NT2/D1 (cell line): ENCODE data around the gene CXCL12.
A peak's percentile ranks its signal among the peaks of the same experiment; 100 is the strongest.

ENCODE experiments used
- DNase-seq: peaks from one replicate; pipeline ENCODE4 v3.0.0-alpha.2; 2011; ENCODE audit warnings: low read depth, low spot score
- H3K27me3 ChIP-seq: 2 replicates; pipeline ENCODE4 v1.6.0; 2011; ENCODE audit warnings: mild to moderate bottlenecking; ENCODE audit not compliant: insufficient read length, insufficient read depth
- H3K36me3 ChIP-seq: 2 replicates; pipeline ENCODE4 v1.6.1; 2011; ENCODE audit warnings: mild to moderate bottlenecking, low read length, mixed read lengths; ENCODE audit not compliant: insufficient read depth, insufficient read length
- H3K4me1 ChIP-seq: 2 replicates; pipeline ENCODE4 v1.5.1; 2011; ENCODE audit not compliant: insufficient read depth, insufficient read length
- H3K4me3 ChIP-seq: 2 replicates; pipeline ENCODE4 v1.5.1; 2011; ENCODE audit warnings: low read depth; ENCODE audit not compliant: insufficient read length
- H3K9ac ChIP-seq: 2 replicates; pipeline ENCODE4 v1.6.0; 2011; ENCODE audit warnings: low read depth; ENCODE audit not compliant: insufficient read length
- H3K9me3 ChIP-seq: 2 replicates; pipeline ENCODE4 v1.5.1; 2011; ENCODE audit warnings: mild to moderate bottlenecking, low read length; ENCODE audit not compliant: insufficient read depth
- SUZ12 ChIP-seq: IDR thresholded peaks from 2 replicates; pipeline ENCODE4 v1.6.1; 2011; ENCODE audit not compliant: insufficient read length, insufficient read depth; ENCODE audit errors: extremely low read depth
- YY1 ChIP-seq: IDR thresholded peaks from 2 replicates; pipeline ENCODE4 v1.6.1; 2011; ENCODE audit not compliant: insufficient read length, insufficient read depth
- ZNF274 ChIP-seq: IDR thresholded peaks from 2 replicates; pipeline ENCODE4 v1.6.1; 2011; ENCODE audit warnings: mild to moderate bottlenecking, low read depth, low read length

The CXCL12 gene

DNA sequence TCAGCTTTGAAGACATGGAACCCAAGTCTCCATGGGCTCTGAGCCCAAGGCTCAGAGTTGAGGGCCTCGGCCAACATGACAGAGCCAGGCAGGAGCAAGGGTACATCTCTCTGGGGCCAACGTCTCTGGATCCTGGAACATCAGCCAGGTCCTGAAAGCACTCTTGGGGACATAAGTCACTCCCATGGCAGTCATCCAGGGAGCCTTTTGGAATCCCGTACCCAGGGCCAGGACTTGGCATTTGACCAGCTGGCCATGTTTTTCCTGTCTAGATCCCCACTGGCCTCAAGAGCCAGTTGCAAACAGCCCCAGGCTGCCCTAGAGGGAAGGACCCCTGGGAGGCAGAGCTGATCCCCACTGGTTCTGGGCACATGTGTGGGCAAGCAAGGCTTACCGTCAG is 4.3 kb upstream of the CXCL12 start:
- no peak overlapping the region for H3K4me3 ChIP-seq
- H3K4me1 ChIP-seq: no peaks in the 10 kb centered on the region
- H3K9ac ChIP-seq: no peak overlapping the region
- TF ChIP-seq YY1 (no peak), SUZ12 (no peak), ZNF274 (no peak)
- DNase-seq: no peak
- no peaks in the 10 kb centered on the region for H3K9me3 ChIP-seq
- H3K36me3 ChIP-seq: no peaks in the 10 kb centered on the region
- H3K27me3 ChIP-seq: peaks cover 10% of the 10 kb centered on the region

DNA sequence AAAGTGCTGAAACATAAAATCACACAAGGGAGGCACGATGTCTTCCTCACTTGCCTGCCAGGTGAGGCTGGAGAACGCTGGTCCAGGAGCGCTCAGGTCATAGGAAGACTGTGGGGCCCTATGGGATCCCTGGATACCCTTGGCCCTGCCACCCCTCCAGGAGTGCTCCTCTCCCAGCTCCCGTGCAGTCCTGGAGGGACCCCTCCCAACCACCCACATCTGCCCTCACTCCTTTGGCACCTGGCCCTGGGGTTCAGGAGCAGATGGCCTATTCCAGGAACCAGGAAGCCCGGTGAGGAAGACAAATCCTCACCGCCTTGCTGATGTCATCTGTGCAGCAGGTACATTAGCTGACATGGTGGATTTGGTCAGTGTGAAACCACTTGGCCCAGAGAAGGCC is 3.7 kb upstream of the CXCL12 start:
- H3K9ac ChIP-seq: no peak overlapping the region
- H3K36me3 ChIP-seq: no peaks in the 10 kb centered on the region
- TF ChIP-seq ZNF274 (no peak), SUZ12 (no peak), YY1 (no peak)
- no peak for DNase-seq
- no peaks in the 10 kb centered on the region for H3K9me3 ChIP-seq
- no peak overlapping the region for H3K4me3 ChIP-seq
- H3K4me1 ChIP-seq: no peaks in the 10 kb centered on the region
- peaks cover 10% of the 10 kb centered on the region for H3K27me3 ChIP-seq

DNA sequence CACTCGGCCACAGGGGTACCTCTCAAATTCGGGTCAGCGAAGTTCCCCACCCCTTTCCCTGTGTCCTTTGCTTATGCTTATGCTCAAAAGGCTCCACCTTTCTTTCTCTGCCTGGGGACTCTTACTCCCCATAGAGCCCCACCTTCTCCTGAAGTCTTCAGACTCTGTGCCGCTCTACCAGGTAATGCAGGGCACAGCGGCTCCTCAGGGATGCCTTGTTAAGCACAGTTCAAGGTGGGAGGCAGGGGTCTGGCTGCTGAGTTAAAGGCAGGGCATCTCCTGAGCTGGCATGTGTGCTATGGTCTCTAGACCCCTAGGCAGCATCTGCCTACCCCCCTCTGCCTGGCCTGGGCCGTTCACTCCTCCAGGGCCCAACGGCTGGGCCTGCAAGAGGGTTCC is 3.0 kb upstream of the CXCL12 start:
- peaks cover 2% of the 10 kb centered on the region for H3K4me1 ChIP-seq
- peaks cover 10% of the 10 kb centered on the region for H3K27me3 ChIP-seq
- H3K4me3 ChIP-seq: no peak overlapping the region
- no peaks in the 10 kb centered on the region for H3K36me3 ChIP-seq
- no peak for DNase-seq
- H3K9me3 ChIP-seq: no peaks in the 10 kb centered on the region
- no peak overlapping the region for H3K9ac ChIP-seq
- no peak for TF ChIP-seq ZNF274
- no peak for TF ChIP-seq SUZ12
- no peak for TF ChIP-seq YY1

DNA sequence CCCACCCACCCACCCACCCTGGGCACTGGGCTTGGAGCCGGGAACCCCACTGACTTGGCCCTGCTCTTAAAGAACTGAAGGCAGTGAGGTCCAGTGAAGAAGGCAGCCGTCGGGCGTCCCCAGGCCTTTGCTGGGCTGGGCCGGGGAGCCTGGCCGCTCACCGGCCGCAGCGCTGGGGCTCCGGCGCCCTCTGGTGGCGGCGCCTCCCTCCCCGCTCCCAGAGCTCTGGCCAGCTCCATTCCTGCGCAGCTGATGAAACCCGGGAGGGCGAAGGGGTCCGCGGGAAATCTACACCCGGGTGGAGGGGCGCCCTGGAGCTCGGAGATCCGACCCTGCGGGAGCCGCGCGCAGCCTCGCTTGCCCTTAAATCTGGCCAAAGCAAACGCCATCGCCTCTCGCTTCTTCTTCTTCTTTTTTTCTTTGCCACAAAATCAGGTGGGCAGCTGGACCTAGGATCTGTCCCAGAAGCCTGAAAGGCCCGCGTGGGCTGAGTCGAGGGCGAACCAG is 1.7 kb upstream of the CXCL12 start:
- H3K4me3 ChIP-seq: no peak overlapping the region
- H3K9ac ChIP-seq: peak overlapping the region; percentile 32
- no peaks in the 10 kb centered on the region for H3K36me3 ChIP-seq
- TF ChIP-seq SUZ12: no peak
- H3K4me1 ChIP-seq: peaks cover 4% of the 10 kb centered on the region
- no peak for DNase-seq
- H3K9me3 ChIP-seq: no peaks in the 10 kb centered on the region
- peaks cover 10% of the 10 kb centered on the region for H3K27me3 ChIP-seq

DNA sequence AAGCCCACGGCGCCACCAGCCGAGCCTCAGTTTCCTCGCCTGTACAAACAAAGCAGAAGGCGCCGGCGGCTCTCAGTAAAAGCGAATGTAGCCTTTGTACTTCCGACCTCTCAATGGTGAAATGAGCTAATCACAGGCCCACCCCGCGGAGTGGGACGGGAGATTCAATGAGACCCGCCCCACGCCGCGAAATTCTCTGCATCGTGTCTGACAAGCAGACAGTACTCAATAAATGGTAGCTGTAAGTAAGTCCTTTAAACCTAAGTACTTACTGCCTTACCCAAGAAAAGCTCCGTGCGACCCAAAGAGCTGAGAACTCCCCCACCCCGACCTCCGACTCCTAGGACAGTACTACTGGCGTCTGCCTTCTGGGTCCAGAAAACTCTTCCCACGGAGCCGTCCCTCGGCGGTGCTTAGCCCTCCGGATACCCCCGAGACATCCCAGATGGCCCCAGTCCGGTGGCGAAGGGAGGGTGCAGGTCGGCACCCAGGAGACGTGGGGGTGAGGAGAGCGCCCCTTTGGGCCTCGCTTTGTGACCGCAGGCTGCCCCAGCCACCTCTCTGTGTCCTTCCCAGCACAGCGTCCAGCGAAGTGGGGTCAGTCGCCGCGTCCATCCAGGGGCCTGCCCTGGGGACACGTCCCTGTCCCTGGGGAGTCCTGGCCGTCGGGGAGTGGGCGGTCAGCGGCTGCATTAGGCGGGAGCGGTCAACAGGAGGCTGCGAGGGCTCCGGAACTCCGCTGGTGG is 972 bp upstream of the CXCL12 start:
- TF ChIP-seq YY1 (no peak), ZNF274 (no peak), SUZ12 (no peak)
- H3K9me3 ChIP-seq: no peaks in the 10 kb centered on the region
- H3K4me3 ChIP-seq: peak overlapping the region; percentile 53
- H3K4me1 ChIP-seq: peaks cover 5% of the 10 kb centered on the region
- peak overlapping the region; percentile 74 for H3K9ac ChIP-seq
- no peaks in the 10 kb centered on the region for H3K36me3 ChIP-seq
- no peak for DNase-seq
- peaks cover 10% of the 10 kb centered on the region for H3K27me3 ChIP-seq

DNA sequence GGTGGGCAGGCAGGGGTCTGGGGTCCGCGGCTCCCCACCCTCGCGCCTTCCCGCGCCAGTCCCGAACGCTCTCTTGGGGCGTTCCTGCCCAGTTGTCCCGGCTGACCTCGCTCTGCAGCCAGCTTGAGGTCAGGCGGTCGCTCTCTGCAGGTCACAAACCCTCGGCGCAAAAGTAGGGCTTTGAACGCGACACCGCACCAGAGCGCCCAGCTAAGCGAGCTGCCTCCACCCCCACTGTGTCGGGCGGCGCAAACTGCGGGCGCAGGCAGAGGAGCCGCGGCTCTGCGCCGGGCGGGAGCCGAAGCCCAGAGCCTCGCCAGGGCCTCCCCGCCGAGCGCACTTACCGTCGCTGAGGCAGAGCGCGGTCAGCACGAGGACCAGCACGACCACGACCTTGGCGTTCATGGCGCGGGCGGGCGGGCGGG is 284 bp downstream of the CXCL12 start:
- Histone ChIP-seq H3K27me3 (peaks cover 10% of the 10 kb centered on the region), H3K36me3 (peaks cover 3% of the 10 kb centered on the region), H3K4me1 (peaks cover 7% of the 10 kb centered on the region), H3K9ac (peak overlapping the region; percentile 94), H3K9me3 (no peaks in the 10 kb centered on the region), H3K4me3 (peak overlapping the region; percentile 88)
- DNase-seq: no peak
- TF ChIP-seq ZNF274: no peak
- TF ChIP-seq YY1: no peak
- TF ChIP-seq SUZ12: no peak

DNA sequence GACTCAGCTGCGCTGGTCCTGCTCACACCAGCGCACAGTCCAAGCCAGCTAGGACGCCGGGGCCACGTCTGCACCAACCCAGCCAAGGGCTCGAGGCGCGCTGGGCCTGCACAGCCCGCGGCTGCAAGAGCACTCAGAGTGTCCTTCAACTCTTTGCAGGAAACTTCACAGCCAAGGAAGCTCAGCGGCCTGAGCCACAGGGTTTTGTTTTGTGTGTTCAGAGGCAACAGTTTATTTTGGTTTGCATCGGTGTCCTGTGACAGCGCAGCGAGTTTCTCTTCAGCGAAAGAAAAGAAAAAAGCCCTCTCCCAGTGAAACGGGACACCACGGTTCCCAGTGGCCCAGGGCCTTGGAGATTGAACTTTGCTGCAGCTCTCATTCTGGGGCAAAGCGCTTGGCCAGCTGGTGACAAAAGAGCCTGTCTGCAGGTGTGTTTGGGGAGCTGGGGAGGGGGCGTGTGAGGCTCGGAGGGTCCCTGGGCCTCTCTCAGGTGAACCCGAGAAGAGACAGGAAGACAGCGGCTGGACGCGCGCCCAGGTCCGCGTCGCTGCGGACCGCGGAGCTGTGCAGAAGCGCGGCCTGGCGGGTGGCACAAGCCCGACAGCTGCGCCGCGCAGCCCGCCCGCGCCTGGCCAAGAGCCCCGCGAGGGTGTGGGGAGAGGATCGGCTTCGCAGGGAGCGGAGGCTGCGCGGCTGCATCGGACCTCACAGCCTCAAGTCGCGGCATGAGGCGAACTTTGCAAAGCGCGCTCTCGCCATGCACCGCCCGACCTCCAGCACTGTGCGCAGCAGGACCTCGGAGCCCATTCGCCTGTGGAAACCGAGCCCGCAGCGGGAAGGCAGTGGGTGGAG is 922 bp downstream of the CXCL12 start:
- Histone ChIP-seq H3K27me3 (peaks cover 10% of the 10 kb centered on the region), H3K9ac (peak overlapping the region; percentile 94), H3K9me3 (no peaks in the 10 kb centered on the region), H3K4me3 (peak overlapping the region; percentile 88), H3K4me1 (peaks cover 7% of the 10 kb centered on the region), H3K36me3 (peaks cover 10% of the 10 kb centered on the region)
- no peak for DNase-seq
- TF ChIP-seq SUZ12 (no peak), YY1 (no peak), ZNF274 (no peak)
